GM04504 (cell line): ENCODE measurements around the gene SNRPB2.

Experiments
- DNase-seq: peaks from one replicate; pipeline ENCODE4 v3.0.0-alpha.2; 2012; ENCODE audit warnings: low read depth

SNRPB2 gene

GRCh38 chr20:16732506-16733152 is 2.8 kb downstream of the SNRPB2 start:
- no peak for DNase-seq

GRCh38 chr20:16740365-16741072 is 10.7 kb downstream of the SNRPB2 start:
- DNase-seq, result no peak

GRCh38 chr20:16744178-16744807 is 14.5 kb downstream of the SNRPB2 start:
- DNase-seq, result no peak

GRCh38 chr20:16745204-16745603 is 15.4 kb downstream of the SNRPB2 start:
- no peak for DNase-seq

- DNase-seq, result no peak
Measured at GRCh38 chr20:16747291-16747811, 17.5 kb downstream of the SNRPB2 start.

- DNase-seq, result no peak
Measured at GRCh38 chr20:16748308-16748900, 18.6 kb downstream of the SNRPB2 start, which contains the start of gene OTOR. OTOR (plus strand) TSS chr20:16748358; CDS start chr20:16748402, 44 bp downstream.

- DNase-seq, result no peak
Measured at GRCh38 chr20:16749573-16749972, 19.7 kb downstream of the SNRPB2 start.

GRCh38 chr20:16752082-16752481 is 22.3 kb downstream of the SNRPB2 start:
- DNase-seq, result no peak

- no peak for DNase-seq
Measured at GRCh38 chr20:16752901-16753300, 23.1 kb downstream of the SNRPB2 start.

- no peak for DNase-seq
Measured at GRCh38 chr20:16758454-16759180, 28.8 kb downstream of the SNRPB2 start.

- DNase-seq, result no peak
Measured at GRCh38 chr20:16759181-16759563, 29.3 kb downstream of the SNRPB2 start.

- DNase-seq, result no peak
Measured at GRCh38 chr20:16760431-16761304, 30.8 kb downstream of the SNRPB2 start.

- DNase-seq, result peak; percentile 35
Measured at GRCh38 chr20:16761305-16761829, 31.5 kb downstream of the SNRPB2 start.

GRCh38 chr20:16764560-16764959 is 34.7 kb downstream of the SNRPB2 start:
- no peak for DNase-seq

GRCh38 chr20:16771213-16771612 is 41.4 kb downstream of the SNRPB2 start:
- no peak for DNase-seq

GRCh38 chr20:16775961-16776360 is 46.1 kb downstream of the SNRPB2 start:
- no peak for DNase-seq

- DNase-seq, result no peak
Measured at GRCh38 chr20:16777126-16777525, 47.3 kb downstream of the SNRPB2 start.

GRCh38 chr20:16778159-16778558 is 48.3 kb downstream of the SNRPB2 start:
- DNase-seq, result no peak

GRCh38 chr20:16781496-16781895 is 51.7 kb downstream of the SNRPB2 start:
- no peak for DNase-seq

- DNase-seq, result no peak
Measured at GRCh38 chr20:16785226-16785625, 55.4 kb downstream of the SNRPB2 start.
